ENCODE data around the gene ATP5IF1.

ATP5IF1 gene

GRCh38 chr1:28264897-28265296 lies 29.0 kb downstream of the ATP5IF1 start:
- in situ Hi-C loops (cut with HindIII; ENCODE audit: low sequenced_read_pairs): no loop called here

DNA sequence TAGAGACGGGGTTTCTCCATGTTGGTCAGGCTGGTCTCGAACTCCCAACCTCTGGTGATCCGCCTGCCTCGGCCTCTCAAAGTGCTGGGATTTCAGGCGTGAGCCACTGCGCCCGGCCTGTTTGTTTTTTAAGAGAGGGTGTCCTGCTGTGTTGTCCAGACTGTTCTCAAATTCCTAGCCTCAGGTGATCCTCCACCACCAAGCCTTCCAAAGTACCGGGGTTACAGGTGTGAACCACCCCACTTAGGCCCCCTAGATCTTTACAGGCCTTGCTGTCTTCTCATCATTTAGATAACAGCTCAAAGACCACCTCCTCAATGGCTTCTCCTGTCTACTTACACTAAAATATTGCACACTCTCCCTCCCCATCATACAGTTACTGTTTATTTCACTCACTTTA lies 29.7 kb downstream of the ATP5IF1 start:
- in situ Hi-C loops (cut with HindIII; ENCODE audit: low sequenced_read_pairs): no loop called here

GRCh38 chr1:28266920-28267322 lies 31.0 kb downstream of the ATP5IF1 start:
- in situ Hi-C loops (cut with HindIII; ENCODE audit: low sequenced_read_pairs): no loop called here

DNA sequence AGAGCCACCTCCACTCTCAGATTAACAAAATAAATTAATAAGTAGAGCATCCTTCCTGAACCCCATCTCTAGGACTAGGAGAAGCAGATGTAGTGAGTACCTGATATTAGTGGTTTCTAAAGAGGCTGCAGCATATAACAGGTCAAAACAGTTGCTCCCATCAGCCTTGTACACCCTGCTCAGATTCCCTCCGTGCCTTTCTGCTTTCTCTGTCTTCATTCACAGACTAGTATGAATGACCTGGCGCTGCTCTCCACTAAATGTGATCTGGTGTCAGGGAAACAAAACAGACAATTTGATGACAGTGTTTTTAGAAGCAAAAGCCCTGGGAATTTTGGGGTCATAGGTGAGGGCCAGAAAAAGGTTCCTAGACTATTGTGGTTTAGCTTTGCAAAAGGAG lies 31.7 kb downstream of the ATP5IF1 start:
- in situ Hi-C loops (cut with HindIII; ENCODE audit: low sequenced_read_pairs): no loop called here

GRCh38 chr1:28269529-28269928 lies 33.6 kb downstream of the ATP5IF1 start:
- in situ Hi-C loops (cut with HindIII; ENCODE audit: low sequenced_read_pairs): no loop called here

DNA sequence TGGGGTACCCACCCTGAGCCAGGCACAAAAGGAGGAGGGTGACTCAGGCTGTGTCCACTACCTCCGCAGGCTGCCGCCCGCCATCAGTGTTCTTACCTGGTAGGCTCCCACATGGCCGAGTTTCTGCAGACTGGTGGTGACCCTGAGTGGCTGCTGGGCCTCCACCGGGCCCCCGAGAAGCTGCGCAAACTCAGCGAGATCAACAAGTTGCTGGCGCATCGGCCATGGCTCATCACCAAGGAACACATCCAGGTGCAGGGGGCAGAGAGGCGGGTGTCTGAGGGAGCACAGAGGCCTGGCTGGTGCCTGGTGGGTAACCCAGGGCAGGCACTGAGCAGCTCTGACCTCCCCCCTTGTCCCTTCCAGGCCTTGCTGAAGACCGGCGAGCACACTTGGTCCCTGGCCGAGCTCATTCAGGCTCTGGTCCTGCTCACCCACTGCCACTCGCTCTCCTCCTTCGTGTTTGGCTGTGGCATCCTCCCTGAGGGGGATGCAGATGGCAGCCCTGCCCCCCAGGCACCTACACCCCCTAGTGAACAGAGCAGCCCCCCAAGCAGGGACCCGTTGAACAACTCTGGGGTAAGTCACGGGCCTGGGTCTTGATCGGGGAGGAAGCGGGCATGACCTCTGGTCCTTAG lies 36.4 kb downstream of the ATP5IF1 start:
- in situ Hi-C loops (cut with HindIII; ENCODE audit: low sequenced_read_pairs): no loop called here

- in situ Hi-C loops (cut with HindIII; ENCODE audit: low sequenced_read_pairs): no loop called here
Measured at GRCh38 chr1:28273216-28273860, 37.4 kb downstream of the ATP5IF1 start.

DNA sequence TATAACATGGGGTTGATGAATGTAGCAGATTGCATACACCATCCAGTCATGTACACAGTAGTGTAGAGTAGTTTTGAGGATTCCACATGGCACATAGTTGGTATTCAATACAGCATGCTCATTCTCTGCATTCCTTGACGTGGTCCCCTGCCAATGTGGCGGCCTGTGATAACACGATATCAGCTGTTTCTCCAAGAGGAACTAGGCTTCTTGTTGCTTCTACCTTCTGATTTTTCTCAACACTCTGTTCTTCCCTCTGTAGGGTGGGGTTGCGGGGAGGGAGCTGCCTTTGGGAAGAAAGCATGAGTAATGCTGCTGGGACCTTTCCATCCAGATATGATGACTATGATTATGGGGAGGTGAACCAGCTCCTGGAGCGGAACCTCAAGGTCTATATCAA lies 42.8 kb downstream of the ATP5IF1 start:
- in situ Hi-C loops (cut with HindIII; ENCODE audit: low sequenced_read_pairs): no loop called here

- in situ Hi-C loops (cut with HindIII; ENCODE audit: low sequenced_read_pairs): no loop called here
Measured at GRCh38 chr1:28279721-28280120, 43.8 kb downstream of the ATP5IF1 start.

GRCh38 chr1:28280501-28280900 lies 44.6 kb downstream of the ATP5IF1 start:
- in situ Hi-C loops (cut with HindIII; ENCODE audit: low sequenced_read_pairs): no loop called here

- in situ Hi-C loops (cut with HindIII; ENCODE audit: low sequenced_read_pairs): no loop called here
Measured at GRCh38 chr1:28280977-28281381, 45.1 kb downstream of the ATP5IF1 start.

- in situ Hi-C loops (cut with HindIII; ENCODE audit: low sequenced_read_pairs): no loop called here
Measured at GRCh38 chr1:28281608-28282425, 45.9 kb downstream of the ATP5IF1 start.

GRCh38 chr1:28282426-28283407 lies 46.8 kb downstream of the ATP5IF1 start:
- in situ Hi-C loops (cut with HindIII; ENCODE audit: low sequenced_read_pairs): no loop called here

GRCh38 chr1:28286111-28286510 lies 50.2 kb downstream of the ATP5IF1 start:
- in situ Hi-C loops (cut with HindIII; ENCODE audit: low sequenced_read_pairs): no loop called here

Data from endothelial cell of hepatic sinusoid (primary cell).